ENCODE results near the gene SLC5A10.

- TF ChIP-seq CTCF (IDR thresholded peaks at IDR 0.05) (no peak), EP300 (IDR thresholded peaks at IDR 0.05) (no peak), POLR2AphosphoS5 (IDR thresholded peaks at IDR 0.05) (no peak)
Observed at GRCh38 chr17:18921912-18922451, 30.0 kb upstream of the SLC5A10 start.

Measured in esophagus muscularis mucosa (tissue), 4 donors.